8988T (cell line): ENCODE measurements around the gene MAP3K1.
A peak's percentile ranks its signal among the peaks of the same experiment; 100 is the strongest.

ENCODE experiments used
- DNase-seq: peaks from one replicate; pipeline ENCODE4 v3.0.0; 2011

MAP3K1 gene

GRCh38 chr5:56850423-56850822, 35.1 kb downstream of the MAP3K1 start:
- DNase-seq: no peak

GRCh38 chr5:56851258-56851941, 36.1 kb downstream of the MAP3K1 start:
- no peak for DNase-seq

GRCh38 chr5:56852228-56853000, 37.1 kb downstream of the MAP3K1 start:
- no peak for DNase-seq

DNA sequence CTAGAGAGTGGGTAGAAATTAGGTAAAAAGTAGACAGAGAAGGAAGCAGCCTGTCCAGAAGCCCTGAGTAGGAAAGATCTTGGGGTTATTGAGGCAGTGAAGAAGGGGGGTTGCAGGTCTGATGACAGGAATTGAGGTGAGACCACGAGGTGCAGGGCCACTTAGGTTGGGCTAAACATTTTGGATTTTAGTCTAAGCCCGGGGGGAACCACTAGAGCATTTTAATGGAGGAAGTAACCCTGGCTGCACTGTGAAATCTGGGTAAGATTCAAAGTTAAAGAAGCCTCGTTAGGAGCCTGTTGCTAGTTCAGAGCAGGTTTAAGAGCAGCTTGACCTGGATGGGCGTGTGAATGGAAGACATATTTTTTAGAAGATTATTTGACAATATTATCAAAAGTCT, 38.3 kb downstream of the MAP3K1 start:
- no peak for DNase-seq

DNA sequence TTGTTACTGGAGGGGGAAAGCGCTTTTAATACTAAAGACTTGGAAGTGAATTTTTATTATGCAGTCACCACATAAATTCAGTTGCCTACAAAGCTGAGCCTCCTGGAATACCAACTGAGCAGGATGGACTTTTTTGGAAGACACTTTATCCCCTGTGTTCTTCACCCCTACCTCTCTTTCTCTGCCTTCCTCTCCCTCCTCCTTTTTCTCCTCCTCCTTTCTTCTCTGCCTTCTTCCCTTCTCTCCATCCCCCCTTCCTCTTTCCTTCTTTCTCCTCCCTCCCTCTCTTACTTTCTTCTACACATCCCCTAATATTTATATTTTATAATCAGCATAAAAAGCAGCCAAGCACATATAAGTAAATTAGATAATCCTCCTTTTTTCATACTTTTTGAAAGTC, 39.6 kb downstream of the MAP3K1 start:
- no peak for DNase-seq

- no peak for DNase-seq
Observed at GRCh38 chr5:56856541-56857178, 41.3 kb downstream of the MAP3K1 start.

DNA sequence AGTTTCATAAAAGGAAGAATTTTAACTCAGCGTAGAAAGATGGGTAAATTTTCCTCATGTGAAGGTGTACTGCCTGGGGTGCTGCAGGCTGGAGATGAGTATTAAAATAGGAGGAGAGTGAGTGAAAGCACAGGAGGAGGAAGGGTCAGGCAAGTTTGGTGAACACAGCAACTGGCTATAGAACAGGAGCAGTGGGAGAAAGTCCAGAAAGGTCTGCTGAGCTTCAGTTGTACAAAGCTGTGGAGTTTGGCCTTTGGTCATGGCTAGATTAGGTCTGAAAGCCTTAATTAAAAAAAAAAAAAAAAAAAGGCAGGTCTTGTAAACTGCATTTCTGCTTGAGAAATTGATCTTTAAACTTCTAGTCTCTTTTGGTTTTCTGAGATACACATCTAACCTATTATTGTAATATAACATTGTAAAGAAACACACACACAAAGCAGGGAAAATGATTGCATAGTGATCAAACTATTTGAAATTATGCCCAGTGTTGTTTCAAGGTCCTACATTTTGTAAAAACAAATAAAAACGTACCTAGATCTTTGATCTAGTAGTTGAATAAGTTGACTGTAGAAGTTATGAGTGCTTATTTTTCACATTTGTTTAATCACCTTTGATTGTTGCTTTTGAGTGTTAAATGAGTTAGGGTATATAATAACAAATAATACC, 43.6 kb downstream of the MAP3K1 start:
- DNase-seq: no peak

- no peak for DNase-seq
Observed at GRCh38 chr5:56861893-56862485, 46.6 kb downstream of the MAP3K1 start.

DNA sequence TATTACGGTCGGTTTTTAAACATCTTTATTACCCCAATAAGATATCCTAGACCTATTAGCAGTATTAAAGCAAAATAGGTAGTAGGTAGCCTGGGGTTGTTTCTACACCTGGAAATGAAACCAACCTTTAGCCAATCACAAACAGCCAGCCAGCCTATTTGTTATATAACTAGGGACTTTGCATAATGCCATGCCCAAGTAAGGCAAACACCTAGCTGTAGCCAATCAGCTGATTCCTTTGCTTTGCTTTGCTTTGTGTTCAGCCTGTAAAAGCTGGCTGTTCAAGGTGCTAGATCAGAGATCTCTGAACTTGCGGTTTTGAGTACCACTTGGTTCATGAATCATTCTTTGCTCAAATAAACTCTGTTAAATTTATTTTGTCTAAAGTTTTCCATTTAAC, 47.6 kb downstream of the MAP3K1 start:
- DNase-seq: no peak

- DNase-seq: no peak
Observed at GRCh38 chr5:56871777-56872176, 56.4 kb downstream of the MAP3K1 start.

GRCh38 chr5:56873056-56873455, 57.7 kb downstream of the MAP3K1 start:
- DNase-seq: no peak

DNA sequence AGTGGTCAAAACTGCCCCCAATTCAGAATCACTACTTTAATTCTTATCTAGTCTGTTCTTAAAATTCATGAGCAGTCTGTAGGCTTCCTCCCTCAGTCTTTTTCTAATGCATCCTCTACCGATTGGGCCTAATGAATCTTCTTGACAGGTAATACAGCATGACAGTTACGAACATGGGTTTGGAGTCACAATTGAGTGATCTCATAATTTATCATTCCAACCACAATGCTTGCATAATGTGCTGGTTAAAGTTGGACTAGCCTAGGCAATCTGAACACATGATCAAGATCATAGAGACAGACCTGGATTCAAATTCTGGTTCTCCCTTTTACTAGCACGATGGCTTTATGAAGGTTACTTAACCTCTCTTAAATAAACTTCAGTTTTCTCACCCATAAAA, 61.0 kb downstream of the MAP3K1 start:
- no peak for DNase-seq

- no peak for DNase-seq
Observed at GRCh38 chr5:56881571-56881970, 66.2 kb downstream of the MAP3K1 start.

GRCh38 chr5:56893251-56893951, 78.1 kb downstream of the MAP3K1 start:
- DNase-seq: no peak

GRCh38 chr5:56896763-56897162, 81.4 kb downstream of the MAP3K1 start:
- DNase-seq: no peak

DNA sequence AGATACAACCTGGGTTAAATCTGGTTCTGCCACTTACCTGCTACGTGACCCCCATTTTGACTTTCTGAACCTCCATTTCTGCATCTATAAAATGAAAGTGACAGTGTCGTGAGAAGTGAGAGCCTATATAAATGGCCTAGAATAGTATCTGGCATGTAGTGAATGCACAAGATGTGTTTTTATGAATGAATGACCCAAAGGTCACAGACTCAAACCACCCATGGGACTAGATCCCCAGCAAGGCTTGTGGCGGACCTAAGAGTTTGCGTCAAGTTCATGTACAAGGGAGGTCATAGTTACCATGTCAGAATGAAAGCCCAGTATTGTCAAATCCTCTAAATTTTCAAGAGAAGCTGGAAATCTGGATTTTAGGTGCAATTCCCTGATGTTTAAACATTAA, 82.9 kb downstream of the MAP3K1 start:
- DNase-seq: no peak

DNA sequence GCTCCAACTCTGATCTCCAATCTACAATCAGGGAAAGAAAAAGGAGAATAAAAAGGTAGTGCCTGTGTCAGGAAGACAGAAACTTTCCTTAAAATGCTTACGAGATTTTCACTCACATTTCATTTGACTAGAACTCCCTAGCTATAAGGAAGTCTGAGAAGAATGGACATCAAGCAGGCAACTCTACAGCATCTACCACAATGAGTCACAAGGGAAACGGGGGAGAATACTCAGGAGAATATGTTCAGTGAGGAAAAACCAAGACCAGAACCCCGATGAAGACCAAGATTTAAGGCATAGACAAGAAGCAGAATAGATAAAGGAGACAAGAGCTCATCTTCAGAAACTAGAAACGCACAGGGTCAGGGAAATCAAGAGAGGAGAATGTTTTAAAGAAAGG, 85.0 kb downstream of the MAP3K1 start:
- no peak for DNase-seq

- no peak for DNase-seq
Observed at GRCh38 chr5:56900858-56901578, 85.7 kb downstream of the MAP3K1 start.

- no peak for DNase-seq
Observed at GRCh38 chr5:56908942-56909293, 93.6 kb downstream of the MAP3K1 start.

DNA sequence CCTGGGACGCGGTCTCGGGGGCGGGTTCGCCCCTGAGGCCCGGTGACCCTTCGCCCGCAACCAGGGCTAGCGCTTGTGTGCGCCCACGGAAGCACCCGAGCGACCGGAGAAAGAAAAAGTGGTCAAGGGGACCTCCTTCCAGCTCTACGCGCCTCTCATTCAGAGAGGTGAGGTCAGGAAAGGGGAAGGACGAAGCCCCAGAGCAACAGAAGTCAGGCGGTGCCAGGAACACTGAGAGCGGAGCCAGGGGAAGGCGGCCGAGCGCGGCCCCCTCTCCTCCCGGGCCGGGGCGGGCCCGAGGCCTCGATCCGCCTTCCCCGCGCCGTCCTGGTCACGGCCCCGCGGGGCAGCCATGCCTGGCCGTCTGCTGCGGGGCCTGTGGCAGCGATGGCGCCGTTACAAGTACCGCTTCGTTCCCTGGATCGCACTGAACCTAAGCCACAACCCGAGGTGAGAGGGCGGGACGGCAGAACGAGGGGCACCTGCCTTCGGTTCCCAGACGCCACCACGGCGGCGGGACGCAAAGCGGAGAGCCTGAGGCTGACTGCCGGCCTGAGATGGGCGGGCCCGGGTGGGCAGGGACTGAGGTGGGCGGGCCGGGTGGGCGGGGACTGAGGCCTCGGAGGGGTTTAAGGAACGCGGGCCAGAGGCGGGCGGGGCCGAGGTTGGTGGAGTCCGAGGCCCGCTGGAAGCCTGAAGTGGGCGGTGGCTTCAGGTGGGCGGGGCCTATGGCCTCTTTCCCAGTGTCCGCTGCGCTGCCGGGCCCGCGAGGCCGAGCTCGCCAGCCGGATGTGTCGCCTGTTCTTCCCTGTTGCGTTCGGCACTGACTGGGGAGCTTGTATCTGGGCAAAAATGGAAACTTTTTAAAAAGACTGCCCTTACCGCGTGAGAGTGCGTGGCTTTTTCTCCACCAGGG, 94.2 kb downstream of the MAP3K1 start, which contains the start of gene SETD9:
TSS of gene SETD9 (plus strand) at position 303 of the 916 bp plus-strand sequence. CDS start at position 353, 50 bp downstream.
- DNase-seq: peak; percentile 76
